Neuron (in vitro differentiated cells): ENCODE data around the gene KDM5A.

ENCODE experiments used
- H2AFZ ChIP-seq: one replicate; pipeline ENCODE4 v1.6.1; 2013; ENCODE audit warnings: low read depth, mild to moderate bottlenecking, inconsistent platforms, low read length, moderate library complexity
- H3K27me3 ChIP-seq: one replicate; pipeline ENCODE4 v1.6.1; 2013; ENCODE audit warnings: low read length; ENCODE audit not compliant: insufficient read depth
- H3K36me3 ChIP-seq: one replicate; pipeline ENCODE4 v1.6.1; 2013; ENCODE audit warnings: low read length; ENCODE audit not compliant: insufficient read depth
- H3K4me1 ChIP-seq: one replicate; pipeline ENCODE4 v1.6.1; 2013; ENCODE audit warnings: low read length; ENCODE audit not compliant: insufficient read depth
- H3K4me3 ChIP-seq: 2 replicates; pipeline ENCODE4 v1.5.1; 2013; ENCODE audit warnings: mild to moderate bottlenecking, low read length, moderate library complexity
- H3K9me3 ChIP-seq: one replicate; pipeline ENCODE4 v1.6.1; 2013; ENCODE audit warnings: low read length

The KDM5A gene

DNA sequence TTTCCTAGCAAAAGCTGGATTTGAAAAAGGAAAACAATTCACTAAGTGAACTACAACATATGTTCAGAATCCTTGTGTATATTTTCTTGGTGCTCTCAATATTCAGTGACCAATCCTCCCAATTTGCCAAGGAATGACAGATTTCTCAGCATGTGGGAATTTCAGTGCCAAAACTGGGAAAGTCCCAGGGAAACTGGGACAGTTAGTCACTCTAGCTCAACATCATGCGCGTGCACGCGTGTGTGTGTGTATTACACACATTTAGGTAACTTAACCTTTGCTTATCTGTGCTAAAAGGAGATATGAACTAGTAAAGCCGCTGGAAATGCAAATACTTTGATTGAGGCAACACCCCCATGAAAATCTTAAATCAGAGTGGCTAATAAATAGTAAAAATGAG is 100.4 kb downstream of the KDM5A start:
- Histone ChIP-seq H3K36me3 (peaks cover 71% of the 10 kb centered on the region), H3K4me3 (no peak overlapping the region)

GRCh38 chr12:286531-287300 is 102.4 kb downstream of the KDM5A start:
- Histone ChIP-seq H3K27me3 (no peaks in the 10 kb centered on the region), H3K9me3 (no peaks in the 10 kb centered on the region), H3K4me3 (no peak overlapping the region), H3K4me1 (no peaks in the 10 kb centered on the region), H2AFZ (no peak overlapping the region), H3K36me3 (peaks cover 62% of the 10 kb centered on the region)

More for the DNA sequence above, 100.4 kb downstream of the KDM5A start:
- Histone ChIP-seq H3K4me1 (no peaks in the 10 kb centered on the region), H3K9me3 (no peaks in the 10 kb centered on the region), H2AFZ (no peak overlapping the region), H3K27me3 (no peaks in the 10 kb centered on the region)

DNA sequence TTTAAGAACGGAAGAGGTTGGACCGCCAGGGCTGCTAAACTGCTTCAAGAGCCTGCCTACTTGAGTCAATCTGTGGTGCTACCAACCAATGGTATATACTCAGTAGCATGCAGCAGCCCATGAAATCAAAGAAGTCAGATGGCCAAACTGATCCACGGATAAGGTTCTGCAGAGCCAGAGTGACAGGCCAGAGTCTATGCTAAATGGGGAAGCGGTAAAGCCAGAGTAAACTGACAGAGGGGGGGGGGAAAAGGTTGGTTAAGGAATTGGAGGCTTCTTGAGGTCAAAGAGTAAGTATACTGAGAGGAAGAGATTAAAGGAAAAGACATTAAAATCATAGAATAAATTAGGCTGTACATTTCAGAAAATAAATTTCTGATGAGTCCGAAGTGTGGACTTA is 111.1 kb downstream of the KDM5A start:
- Histone ChIP-seq H3K4me3 (no peak overlapping the region), H2AFZ (no peak overlapping the region), H3K27me3 (no peaks in the 10 kb centered on the region), H3K9me3 (no peaks in the 10 kb centered on the region), H3K36me3 (peaks cover 19% of the 10 kb centered on the region), H3K4me1 (no peaks in the 10 kb centered on the region)

GRCh38 chr12:275812-276211 is 113.3 kb downstream of the KDM5A start:
- Histone ChIP-seq H3K4me1 (no peaks in the 10 kb centered on the region), H3K4me3 (no peak overlapping the region), H3K36me3 (peaks cover 17% of the 10 kb centered on the region), H2AFZ (no peak overlapping the region), H3K27me3 (no peaks in the 10 kb centered on the region), H3K9me3 (no peaks in the 10 kb centered on the region)

DNA sequence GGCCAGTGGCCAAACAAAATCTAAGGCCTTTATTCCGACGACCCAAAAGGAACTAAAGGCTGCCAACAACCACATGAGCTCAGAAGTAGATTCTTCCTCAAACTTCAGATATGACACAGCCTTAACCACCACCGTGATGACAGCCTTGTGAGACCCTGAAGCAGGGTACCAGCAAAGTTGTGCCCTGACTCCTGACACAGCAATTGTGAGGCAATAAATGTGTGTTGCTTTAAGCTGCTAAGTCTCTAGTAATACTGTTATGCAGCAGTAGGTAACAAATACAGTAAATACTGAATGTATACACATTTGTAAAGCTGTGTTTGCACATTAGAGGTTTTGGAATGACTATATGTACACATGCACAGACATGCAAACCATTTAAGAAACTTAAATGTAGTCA is 115.7 kb downstream of the KDM5A start:
- H3K4me3 ChIP-seq, result no peak overlapping the region
- H3K9me3 ChIP-seq, result no peaks in the 10 kb centered on the region
- H3K4me1 ChIP-seq, result peaks cover under 1% of the 10 kb centered on the region
- H3K27me3 ChIP-seq, result no peaks in the 10 kb centered on the region
- H3K36me3 ChIP-seq, result no peaks in the 10 kb centered on the region
- H2AFZ ChIP-seq, result no peak overlapping the region

GRCh38 chr12:272942-273341 is 116.2 kb downstream of the KDM5A start:
- H2AFZ ChIP-seq, result no peak overlapping the region
- no peak overlapping the region for H3K4me3 ChIP-seq
- H3K4me1 ChIP-seq, result peaks cover 5% of the 10 kb centered on the region
- H3K27me3 ChIP-seq, result no peaks in the 10 kb centered on the region
- no peaks in the 10 kb centered on the region for H3K36me3 ChIP-seq
- H3K9me3 ChIP-seq, result no peaks in the 10 kb centered on the region

DNA sequence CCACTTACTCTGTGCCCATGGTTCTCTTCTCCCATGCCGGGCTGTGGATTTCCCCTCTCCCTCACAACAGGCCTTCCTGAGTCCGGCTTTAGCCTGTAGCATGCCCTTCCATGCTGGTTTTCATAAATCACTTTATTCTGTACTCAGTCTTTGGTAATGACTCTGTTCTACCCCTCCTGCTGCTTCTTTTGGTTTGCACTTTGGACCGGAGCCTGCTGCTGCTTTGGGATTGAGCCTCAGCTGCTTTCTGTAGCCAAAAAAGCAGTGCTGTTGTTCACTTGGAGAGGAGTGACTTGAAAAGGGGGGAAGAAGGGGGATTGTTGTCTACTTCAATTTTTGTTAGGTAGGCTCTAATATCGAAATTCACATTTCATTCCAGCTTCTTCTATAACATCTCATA is 118.0 kb downstream of the KDM5A start:
- H3K27me3 ChIP-seq, result no peaks in the 10 kb centered on the region
- H3K4me3 ChIP-seq, result no peak overlapping the region
- no peaks in the 10 kb centered on the region for H3K9me3 ChIP-seq
- H2AFZ ChIP-seq, result no peak overlapping the region
- no peaks in the 10 kb centered on the region for H3K36me3 ChIP-seq
- peaks cover 7% of the 10 kb centered on the region for H3K4me1 ChIP-seq

- H3K27me3 ChIP-seq, result no peaks in the 10 kb centered on the region
- H3K9me3 ChIP-seq, result no peaks in the 10 kb centered on the region
- no peak overlapping the region for H3K4me3 ChIP-seq
- H2AFZ ChIP-seq, result no peak overlapping the region
- H3K36me3 ChIP-seq, result no peaks in the 10 kb centered on the region
- H3K4me1 ChIP-seq, result peaks cover 7% of the 10 kb centered on the region
Observed at GRCh38 chr12:269191-269590, 119.9 kb downstream of the KDM5A start.

DNA sequence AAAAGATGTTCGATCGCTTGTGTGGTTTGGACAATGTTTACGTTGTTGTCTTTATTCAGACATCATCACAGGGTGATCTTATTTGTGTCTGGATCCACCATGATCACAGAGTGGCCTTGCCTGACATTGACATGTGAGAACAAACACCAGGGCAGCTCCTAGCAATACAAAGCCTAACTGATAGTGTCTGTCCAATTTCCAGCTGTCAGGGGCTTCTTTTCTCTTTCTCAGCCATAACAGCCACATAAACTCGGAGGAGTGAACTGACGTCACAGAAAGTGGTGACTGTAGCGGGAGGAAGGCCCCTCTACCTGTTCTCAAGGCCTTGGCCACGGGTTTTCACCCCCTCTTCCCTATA is 120.7 kb downstream of the KDM5A start:
- Histone ChIP-seq H3K27me3 (no peaks in the 10 kb centered on the region), H3K4me1 (peaks cover 7% of the 10 kb centered on the region), H3K9me3 (no peaks in the 10 kb centered on the region), H2AFZ (no peak overlapping the region), H3K36me3 (no peaks in the 10 kb centered on the region), H3K4me3 (no peak overlapping the region)

GRCh38 chr12:267581-268482 is 121.3 kb downstream of the KDM5A start:
- Histone ChIP-seq H3K4me1 (peaks cover 8% of the 10 kb centered on the region), H3K9me3 (no peaks in the 10 kb centered on the region), H3K27me3 (no peaks in the 10 kb centered on the region), H3K4me3 (no peak overlapping the region), H3K36me3 (no peaks in the 10 kb centered on the region), H2AFZ (no peak overlapping the region)

DNA sequence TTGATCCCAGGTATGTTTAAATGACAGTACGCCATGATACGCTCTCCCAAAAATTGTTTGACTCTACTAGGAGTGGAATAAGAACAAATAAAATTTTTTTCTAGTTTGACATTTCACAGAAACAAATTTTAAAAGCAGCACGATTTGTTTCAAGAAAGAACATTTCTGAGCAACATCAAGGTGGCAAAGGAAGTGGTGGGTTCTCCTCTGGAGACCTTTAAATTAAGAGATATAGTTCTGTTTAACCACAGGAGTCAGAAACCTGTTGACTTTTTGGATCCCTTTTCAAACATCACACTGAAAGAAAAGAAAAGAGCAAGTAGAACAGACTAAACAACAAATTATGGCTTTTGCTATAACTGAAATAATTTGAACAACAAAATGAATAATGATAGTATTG is 124.0 kb downstream of the KDM5A start:
- no peak overlapping the region for H3K4me3 ChIP-seq
- H2AFZ ChIP-seq, result no peak overlapping the region
- H3K4me1 ChIP-seq, result peaks cover 8% of the 10 kb centered on the region
- H3K36me3 ChIP-seq, result no peaks in the 10 kb centered on the region
- H3K27me3 ChIP-seq, result no peaks in the 10 kb centered on the region
- no peaks in the 10 kb centered on the region for H3K9me3 ChIP-seq

DNA sequence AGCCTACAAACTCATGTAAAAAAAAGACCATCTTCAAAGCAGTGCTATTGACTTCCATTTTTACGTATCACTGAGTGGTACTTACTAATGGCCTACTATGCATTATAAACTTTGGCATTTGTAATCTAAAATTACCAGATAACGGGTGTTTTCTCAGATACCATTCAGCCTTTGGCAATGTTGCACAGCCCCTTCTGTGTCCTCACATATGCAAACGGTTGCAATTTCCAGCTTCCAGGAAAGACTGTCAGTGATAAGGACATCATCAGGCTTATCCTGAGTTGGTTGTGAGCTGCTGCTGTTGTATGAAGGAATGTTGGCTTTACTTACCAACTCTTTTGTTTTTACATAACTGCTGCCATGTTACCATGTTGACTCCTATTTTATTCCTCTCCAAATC is 124.9 kb downstream of the KDM5A start:
- H3K36me3 ChIP-seq, result no peaks in the 10 kb centered on the region
- peaks cover 8% of the 10 kb centered on the region for H3K4me1 ChIP-seq
- H3K4me3 ChIP-seq, result no peak overlapping the region
- no peaks in the 10 kb centered on the region for H3K9me3 ChIP-seq
- H3K27me3 ChIP-seq, result no peaks in the 10 kb centered on the region
- no peak overlapping the region for H2AFZ ChIP-seq

DNA sequence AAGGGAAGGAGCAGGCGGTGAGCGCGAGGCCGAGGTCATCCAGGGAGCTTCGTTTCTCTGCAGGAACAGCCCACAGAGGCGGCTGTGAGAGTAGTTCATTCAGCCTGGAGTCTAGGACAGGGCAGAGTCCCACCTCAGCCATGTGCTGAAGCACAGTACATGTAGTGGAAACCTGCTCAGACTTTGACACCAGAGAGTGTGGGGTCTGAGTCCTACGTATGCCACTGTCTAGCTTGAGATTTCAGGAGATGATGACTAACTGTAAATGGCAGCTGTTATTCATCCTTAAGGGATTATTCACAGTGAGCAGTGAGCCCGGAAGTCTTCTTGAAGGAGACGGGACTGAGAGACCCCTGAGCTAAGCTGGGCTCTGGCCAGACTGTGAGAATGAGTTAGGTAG is 125.5 kb downstream of the KDM5A start:
- no peaks in the 10 kb centered on the region for H3K9me3 ChIP-seq
- H3K4me3 ChIP-seq, result no peak overlapping the region
- peaks cover 8% of the 10 kb centered on the region for H3K4me1 ChIP-seq
- H3K27me3 ChIP-seq, result no peaks in the 10 kb centered on the region
- H3K36me3 ChIP-seq, result no peaks in the 10 kb centered on the region
- no peak overlapping the region for H2AFZ ChIP-seq
